K562 (cell line): ENCODE data around the gene PHC3.

Source experiments
- JUN ChIP-seq, 2 experiments: sonication (generic) in 1 of 2; formaldehyde crosslinking in 1 of 2; IDR thresholded peaks; 2 replicates each; pipeline versions ENCODE4 v1.6.1 to v1.8.0; 2012 to 2022; ENCODE audit warnings: borderline replicate concordance in 2 of 2, mild to moderate bottlenecking in 2 of 2, improper control_type of control experiment in 1 of 2, low read depth in 1 of 2, low read length in 1 of 2, missing genetic modification reagents in 1 of 2
- MTA1 ChIP-seq: fragments of 450-650 bp; IDR thresholded peaks from 2 replicates; pipeline ENCODE4 v1.6.1; 2017; ENCODE audit warnings: borderline replicate concordance
- POLR2A ChIP-seq: fragments of 450-650 bp; conservative IDR thresholded peaks from 2 replicates; pipeline ENCODE4 v1.6.1; 2016
- POU5F1 ChIP-seq: fragments of 150-350 bp; IDR thresholded peaks from 2 replicates; pipeline ENCODE4 v1.6.1; 2014; ENCODE audit warnings: borderline replicate concordance, low read length, low read depth, mild to moderate bottlenecking; ENCODE audit not compliant: partially characterized antibody
- PTTG1 ChIP-seq: fragments of 450-650 bp; IDR thresholded peaks from 2 replicates; pipeline ENCODE4 v1.6.1; 2016; ENCODE audit warnings: low read depth, mild to moderate bottlenecking, missing genetic modification characterization, missing compliant biosample characterization
- RCOR1 ChIP-seq, 2 experiments: IDR thresholded peaks; 2 replicates each; pipeline ENCODE4 v1.6.1; 2012; ENCODE audit warnings: low read depth in 2 of 2, low read length in 2 of 2, borderline replicate concordance in 1 of 2, improper control_type of control experiment in 1 of 2
- SMC3 ChIP-seq: conservative IDR thresholded peaks from 2 replicates; pipeline ENCODE4 v1.6.1; 2011; ENCODE audit warnings: low read depth, low read length, improper control_type of control experiment; ENCODE audit not compliant: insufficient read depth
- TF ChIP-seq, protein P1 (sequence below), 2 experiments: fragments of 450-650 bp in 1 of 2; sonication (generic) in 1 of 2; formaldehyde crosslinking in 1 of 2; IDR thresholded peaks in 1 of 2; conservative IDR thresholded peaks in 1 of 2; 2 replicates each; pipeline versions ENCODE4 v1.6.1 to v1.8.1; 2016 to 2023; ENCODE audit warnings: mild to moderate bottlenecking in 2 of 2, moderate library complexity in 2 of 2, inconsistent platforms in 1 of 2, missing genetic modification reagents in 1 of 2

DNA sequence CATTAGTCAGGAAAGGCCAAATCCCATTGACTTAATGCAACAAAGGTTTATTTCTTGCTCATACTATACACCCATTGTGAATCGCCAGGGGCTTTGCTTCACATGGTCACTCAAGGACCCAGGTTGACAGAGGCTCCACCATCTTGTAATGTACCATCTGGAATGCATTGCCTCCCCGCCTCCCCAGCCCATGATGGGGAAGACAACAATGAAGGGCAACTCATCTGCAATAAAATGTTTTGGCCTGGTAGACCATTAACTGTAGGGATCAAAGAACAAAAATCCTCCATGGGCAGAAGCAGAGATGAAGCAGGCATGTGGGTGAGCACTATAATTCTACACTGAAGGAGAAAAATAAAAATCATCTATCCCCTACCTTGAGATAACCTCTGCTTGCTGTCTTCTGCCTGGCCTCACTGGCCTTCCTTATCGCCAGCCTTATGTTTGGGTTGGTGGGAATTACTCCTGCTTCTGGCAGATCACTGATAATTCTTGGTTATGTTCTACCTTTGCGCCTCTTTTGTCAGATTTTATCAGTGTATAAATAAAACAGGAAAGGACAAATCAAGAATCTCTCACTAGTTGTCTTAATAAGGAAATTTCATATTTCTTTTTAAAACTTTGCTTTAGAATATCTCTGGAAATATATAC, 106.0 kb downstream of the PHC3 start:
- TF ChIP-seq MTA1 = no peak
- TF ChIP-seq JUN (IDR thresholded peaks at IDR 0.05; ENCODE audit: borderline replicate concordance, low read depth, low read length) = no peak
- no peak for TF ChIP-seq JUN (CRISPR knock-in tag; IDR thresholded peaks at IDR 0.05; ENCODE audit: borderline replicate concordance)
- TF ChIP-seq, protein P1, sequence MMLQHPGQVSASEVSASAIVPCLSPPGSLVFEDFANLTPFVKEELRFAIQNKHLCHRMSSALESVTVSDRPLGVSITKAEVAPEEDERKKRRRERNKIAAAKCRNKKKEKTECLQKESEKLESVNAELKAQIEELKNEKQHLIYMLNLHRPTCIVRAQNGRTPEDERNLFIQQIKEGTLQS (IDR thresholded peaks at IDR 0.05) = no peak
- TF ChIP-seq, protein P1 (CRISPR knock-in tag; conservative IDR thresholded peaks at IDR 0.05) = no peak
- peak in 1 of 2 experiments; percentile 23; a peak in 1 of 4 replicates for TF ChIP-seq RCOR1 (IDR thresholded peaks at IDR 0.05; ENCODE audit: borderline replicate concordance in 1 of 2, low read depth in 2 of 2, low read length in 2 of 2)
- TF ChIP-seq SMC3 = no peak
- TF ChIP-seq PTTG1 = no peak
- no peak for TF ChIP-seq POLR2A
- TF ChIP-seq POU5F1 = no peak
